Panc1 (cell line): ENCODE results near the gene ZNF490.

Experiments used
- CTCF ChIP-seq: fragments of 450-650 bp; IDR thresholded peaks from 2 replicates; pipeline ENCODE4 v1.5.1; 2017; ENCODE audit warnings: mild to moderate bottlenecking
- TCF7L2 ChIP-seq: IDR thresholded peaks from 2 replicates; pipeline ENCODE4 v1.6.1; 2011; ENCODE audit warnings: mild to moderate bottlenecking, low read depth, low read length, inconsistent platforms

- TF ChIP-seq CTCF, result no peak
- no peak for TF ChIP-seq TCF7L2
Measured at GRCh38 chr19:12641456-12641855, 30.8 kb upstream of the ZNF490 start.
